Measurements from ENCODE around the gene ATOH7.
"Not testable (repeated sequence)": the region's sequence is repeated elsewhere in the genome, so short reads cannot be mapped to it uniquely, and the experiment has no call there.

Gene ATOH7

GRCh38 chr10:68231817-68232251 is at the start of gene ATOH7:
Gene ATOH7 (minus strand): TSS chr10:68232113. CDS start chr10:68231677, 436 bp downstream.
- DNase-seq (ENCODE audit: low read depth) = no peak

GRCh38 chr10:68280758-68281157 is 48.8 kb upstream of the ATOH7 start:
- DNase-seq (ENCODE audit: low read depth) = no peak

DNA sequence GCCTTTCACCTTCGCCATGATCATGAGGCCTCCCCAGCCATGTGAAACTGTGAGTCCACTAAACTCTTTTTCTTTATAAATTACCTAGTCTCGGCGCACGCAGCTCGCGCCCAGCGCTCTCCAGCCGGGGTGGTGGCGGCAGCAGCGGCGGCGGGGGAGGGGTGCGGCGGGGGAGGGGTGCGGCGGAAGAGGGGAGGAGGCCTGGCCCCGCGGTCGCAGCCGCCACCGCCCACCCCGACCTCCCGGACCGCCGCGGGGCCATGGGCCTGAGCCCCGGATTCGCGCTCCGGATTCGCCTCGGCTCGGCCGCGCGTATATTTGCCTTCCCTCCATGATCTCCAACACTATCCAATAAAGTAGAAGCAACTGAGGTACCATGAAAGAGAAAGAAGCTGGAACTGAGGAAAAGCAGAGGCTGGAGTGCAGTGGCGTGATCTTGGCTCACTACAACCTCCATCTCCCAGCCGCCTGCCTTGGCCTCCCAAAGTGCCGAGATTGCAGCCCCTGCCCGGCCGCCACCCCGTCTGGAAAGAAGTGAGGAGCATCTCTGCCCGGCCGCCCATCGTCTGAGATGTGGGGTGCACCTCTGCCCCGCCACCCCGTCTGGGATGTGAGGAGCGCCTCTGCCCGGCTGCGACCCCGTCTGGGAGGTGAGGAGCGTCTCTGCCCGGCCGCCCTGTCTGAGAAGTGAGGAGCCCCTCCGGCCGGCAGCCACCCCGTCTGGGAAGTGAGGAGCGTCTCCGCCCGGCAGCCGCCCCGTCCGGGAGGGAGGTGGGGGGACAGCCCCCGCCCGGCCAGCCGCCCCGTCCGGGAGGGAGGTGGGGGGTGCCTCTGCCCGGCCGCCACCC is 47.2 kb upstream of the ATOH7 start:
- not testable (repeated sequence) for DNase-seq (ENCODE audit: low read depth)

- not testable (repeated sequence) for DNase-seq (ENCODE audit: low read depth)
Measured at GRCh38 chr10:68277814-68278213, 45.9 kb upstream of the ATOH7 start.

- DNase-seq (ENCODE audit: low read depth) = no peak
Measured at GRCh38 chr10:68276224-68276623, 44.3 kb upstream of the ATOH7 start.

- no peak for DNase-seq (ENCODE audit: low read depth)
Measured at GRCh38 chr10:68275600-68276126, 43.8 kb upstream of the ATOH7 start.

- DNase-seq (ENCODE audit: low read depth) = no peak
Measured at GRCh38 chr10:68272833-68273232, 40.9 kb upstream of the ATOH7 start.

GRCh38 chr10:68271196-68271882 is 39.4 kb upstream of the ATOH7 start:
- DNase-seq (ENCODE audit: low read depth) = no peak

DNA sequence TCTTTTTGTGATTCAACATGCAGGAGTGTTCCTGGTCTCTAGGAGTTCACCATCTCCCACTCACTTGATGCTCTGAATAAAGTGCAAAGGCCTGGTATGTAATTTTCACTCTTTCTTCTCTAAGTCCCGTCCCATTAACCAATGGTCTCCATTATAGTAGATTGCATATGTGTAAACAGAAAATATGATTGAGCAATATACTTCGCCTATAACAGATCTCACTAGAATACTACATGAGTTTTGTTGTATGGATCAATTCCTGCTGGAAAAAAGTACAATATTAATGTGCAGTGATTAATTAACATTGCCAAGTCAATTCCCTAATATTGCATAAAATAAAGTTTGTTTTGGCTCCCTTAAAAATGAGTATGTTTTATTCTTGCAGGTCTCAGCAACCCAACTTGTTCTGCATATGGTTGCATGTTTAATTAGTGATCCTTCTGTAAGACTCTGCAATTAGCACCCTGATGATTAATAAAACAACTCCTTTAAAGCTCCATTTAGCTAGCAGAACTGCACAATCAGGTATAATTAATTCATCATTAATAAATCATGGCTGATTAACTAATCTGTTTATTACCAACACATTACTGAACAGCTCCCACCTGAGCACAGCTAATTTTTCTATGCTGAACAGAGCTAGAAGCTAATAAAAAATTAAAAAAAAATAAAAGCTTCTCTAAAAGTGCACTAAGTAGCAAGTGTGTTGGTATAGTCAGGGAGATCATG is 37.8 kb upstream of the ATOH7 start:
- DNase-seq (ENCODE audit: low read depth) = no peak

- no peak for DNase-seq (ENCODE audit: low read depth)
Measured at GRCh38 chr10:68261132-68261856, 29.4 kb upstream of the ATOH7 start.

- no peak for DNase-seq (ENCODE audit: low read depth)
Measured at GRCh38 chr10:68253346-68253745, 21.4 kb upstream of the ATOH7 start.

DNA sequence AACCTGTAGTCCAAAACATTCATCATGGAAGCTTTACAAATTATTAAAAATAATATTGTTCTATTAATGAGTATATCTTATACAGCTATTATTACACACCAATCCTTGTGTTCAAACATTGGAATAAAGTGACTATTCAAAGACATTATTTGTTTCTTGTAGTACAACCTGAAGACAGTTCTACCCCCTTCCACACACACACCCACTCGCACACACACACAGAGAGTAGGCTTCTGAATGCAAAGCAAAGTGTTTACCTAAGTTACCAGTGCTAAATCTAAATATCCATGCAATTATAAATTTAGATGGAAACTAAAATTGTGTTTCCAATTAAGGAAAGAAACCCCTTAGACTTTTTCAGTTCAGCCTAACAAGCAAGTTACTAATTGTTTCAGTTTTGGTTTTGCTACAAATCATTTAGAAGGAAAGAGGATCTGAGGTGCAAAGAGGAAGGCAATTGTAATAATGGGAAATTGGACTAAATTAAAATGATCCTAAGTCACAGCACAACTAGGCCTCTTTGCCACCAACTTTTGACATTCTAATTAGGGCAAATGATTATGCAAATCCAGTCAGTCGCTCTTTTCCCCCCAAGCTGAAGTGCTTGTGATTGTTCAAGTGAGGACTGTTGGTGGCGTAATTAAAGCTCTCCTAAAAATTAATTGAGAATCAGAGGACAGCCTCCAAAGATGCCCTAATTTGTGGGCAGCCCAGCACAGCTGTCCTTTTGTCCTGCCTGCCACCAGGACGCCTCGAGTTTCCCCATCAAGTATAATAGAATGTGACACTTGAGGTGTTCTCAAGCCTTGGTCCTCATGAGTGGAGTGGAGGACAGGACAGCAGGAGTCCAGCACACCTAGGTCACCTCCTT is 19.9 kb upstream of the ATOH7 start:
- DNase-seq (ENCODE audit: low read depth) = no peak

DNA sequence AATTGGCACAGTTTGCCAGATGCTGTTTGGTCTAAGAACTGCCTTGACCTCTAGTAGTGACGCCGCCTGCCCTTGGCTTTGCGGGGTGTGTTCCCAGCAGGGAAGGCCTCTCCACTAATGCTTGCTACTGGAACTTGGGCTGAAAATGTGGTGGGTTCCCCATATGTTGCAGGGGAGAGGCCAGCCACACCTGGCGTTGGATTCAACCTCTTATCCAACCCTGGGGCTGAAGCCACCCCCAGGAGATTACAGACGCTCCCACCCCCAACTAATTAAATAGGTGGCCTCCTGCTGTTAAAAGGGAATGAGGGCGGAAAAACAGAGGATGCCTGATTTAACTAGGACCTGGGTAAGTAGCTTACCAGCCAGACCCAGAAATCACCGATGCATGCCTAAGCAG is 19.2 kb upstream of the ATOH7 start:
- no peak for DNase-seq (ENCODE audit: low read depth)

DNA sequence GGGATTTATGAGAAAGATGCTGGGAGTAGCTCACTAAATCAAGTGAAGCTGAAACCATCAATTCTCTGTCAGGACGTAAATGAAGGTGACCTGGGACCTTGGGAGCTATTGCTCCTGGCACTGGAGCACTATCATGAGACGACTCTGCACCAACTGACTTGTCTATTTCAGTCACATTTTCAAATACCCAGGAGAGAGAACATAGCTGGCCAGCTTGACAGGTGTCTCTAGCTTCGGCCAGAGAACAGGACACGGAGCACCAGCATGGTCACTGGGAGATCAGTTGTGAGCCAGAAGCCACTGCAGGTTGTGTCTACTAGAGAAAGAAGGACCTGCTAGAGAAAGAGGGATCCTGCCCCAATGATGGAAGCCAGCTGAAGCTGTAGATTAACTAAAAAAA is 17.4 kb upstream of the ATOH7 start:
- DNase-seq (ENCODE audit: low read depth) = no peak

GRCh38 chr10:68247931-68248330 is 16.0 kb upstream of the ATOH7 start:
- no peak for DNase-seq (ENCODE audit: low read depth)

DNA sequence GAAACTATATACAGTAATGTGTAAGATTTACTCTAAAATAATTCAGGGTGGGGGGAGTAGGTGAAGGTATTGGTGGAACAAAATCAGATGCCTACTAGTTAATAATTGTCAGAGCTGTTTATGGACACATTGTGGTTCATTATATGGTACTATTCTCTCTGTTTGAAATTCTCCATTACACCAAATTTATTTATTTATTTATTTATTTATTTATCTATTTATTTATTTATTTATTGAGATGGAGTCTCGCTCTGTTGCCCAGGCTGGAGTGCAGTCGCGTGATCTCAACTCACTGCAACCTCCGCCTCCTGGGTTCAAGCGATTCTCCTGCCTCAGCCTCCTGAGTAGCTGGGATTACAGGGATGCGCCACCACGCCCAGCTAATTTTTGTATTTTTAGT is 14.5 kb upstream of the ATOH7 start:
- DNase-seq (ENCODE audit: low read depth) = not testable (repeated sequence)

GRCh38 chr10:68242051-68242450 is 10.1 kb upstream of the ATOH7 start:
- DNase-seq (ENCODE audit: low read depth) = no peak

DNA sequence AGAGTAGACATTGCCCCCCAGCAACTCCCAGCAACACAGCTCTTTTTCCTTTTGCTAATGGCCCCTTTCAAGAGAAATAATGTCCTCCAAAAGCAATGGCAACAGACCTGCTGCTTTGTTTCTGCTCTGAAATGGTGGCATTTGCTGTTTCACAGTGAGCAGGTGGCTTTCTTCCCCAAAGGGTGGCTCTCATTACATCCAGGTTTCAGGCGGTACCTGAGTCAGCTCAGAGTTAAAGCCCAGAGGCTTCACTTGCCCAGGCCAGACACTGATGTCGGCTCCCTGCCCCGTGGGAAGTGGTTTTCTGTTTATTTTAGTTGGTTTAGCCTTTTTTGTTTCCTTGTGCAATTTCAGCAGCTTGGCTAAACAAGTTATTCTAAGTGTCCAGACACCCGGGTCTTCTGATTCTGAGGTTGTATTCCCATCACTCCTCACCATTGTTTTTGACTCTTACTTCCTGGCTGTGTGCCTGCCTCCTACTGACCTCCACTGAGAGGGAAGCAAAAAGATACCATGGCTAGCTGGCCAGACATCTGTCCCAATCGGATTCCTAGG is 7.8 kb upstream of the ATOH7 start:
- DNase-seq (ENCODE audit: low read depth) = no peak

DNA sequence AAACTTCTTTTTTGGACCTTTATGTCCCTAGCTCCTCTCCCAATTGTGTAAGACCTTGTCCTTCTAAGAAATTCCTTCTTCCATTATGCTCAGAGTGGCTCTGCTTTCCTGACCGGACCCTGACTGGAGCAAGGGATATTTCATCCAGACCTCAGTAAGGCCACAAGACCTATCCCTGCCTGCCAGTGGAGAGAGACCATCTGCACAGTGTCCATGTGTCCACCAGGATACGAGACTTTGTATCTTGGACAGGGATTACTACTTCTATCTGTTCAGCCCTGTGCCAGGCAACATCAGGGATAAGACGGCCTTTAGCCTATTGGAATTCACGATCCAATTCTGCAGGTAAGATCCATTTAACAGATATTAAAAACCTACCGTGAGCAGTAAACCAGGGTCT is 7.2 kb upstream of the ATOH7 start:
- no peak for DNase-seq (ENCODE audit: low read depth)

GRCh38 chr10:68238371-68238770 is 6.5 kb upstream of the ATOH7 start:
- no peak for DNase-seq (ENCODE audit: low read depth)

Measured in T-helper 22 cell (primary cell).